Fibroblast of lung (primary cell): ENCODE results near the gene SLC7A5. TPM values are rescaled to one million over a fixed set of nuclear protein-coding genes. Genes with fewer than 3 reads are reported as not detected.
A peak's percentile ranks its signal among the peaks of the same experiment; 100 is the strongest.

Source experiments
- DNase-seq, 2 donors: peaks; one replicate each; pipeline versions ENCODE4 v3.0.0 to v3.0.0-alpha.2; 2010; ENCODE audit warnings: low read depth in 2 of 2
- H2AFZ ChIP-seq: 2 replicates; pipeline ENCODE4 v1.5.1; 2012; ENCODE audit warnings: low read length, control low read depth, inconsistent platforms
- H3K27ac ChIP-seq: 2 replicates; pipeline ENCODE4 v1.5.1; 2011; ENCODE audit warnings: low read length, control low read depth; ENCODE audit not compliant: insufficient read depth
- H3K27me3 ChIP-seq: 2 replicates; pipeline ENCODE4 v1.5.1; 2011; ENCODE audit warnings: mild to moderate bottlenecking, low read length; ENCODE audit not compliant: control insufficient read depth, insufficient read depth
- H3K36me3 ChIP-seq: 2 replicates; pipeline ENCODE4 v1.5.1; 2011; ENCODE audit warnings: low read length; ENCODE audit not compliant: control insufficient read depth, insufficient read depth
- H3K4me1 ChIP-seq: 2 replicates; pipeline ENCODE4 v1.5.1; 2011; ENCODE audit warnings: low read length; ENCODE audit not compliant: control insufficient read depth, insufficient read depth; ENCODE audit errors: extremely low read depth
- H3K4me2 ChIP-seq: 2 replicates; pipeline ENCODE4 v1.5.1; 2011; ENCODE audit warnings: low read length, control low read depth; ENCODE audit not compliant: insufficient read depth; ENCODE audit errors: extremely low read depth
- H3K4me3 ChIP-seq, 4 experiments: fragments of 200-600 bp in 1 of 4; sonication (generic) in 1 of 4; replicated peaks in 1 of 4; 2 replicates each; pipeline ENCODE4 v1.5.1; 2011 to 2016; ENCODE audit warnings: low read length in 4 of 4, low read depth in 3 of 4, mild to moderate bottlenecking in 3 of 4, control low read depth in 2 of 4, inconsistent platforms in 1 of 4, mixed read lengths in 1 of 4; ENCODE audit not compliant: insufficient read depth in 1 of 4; ENCODE audit errors: control extremely low read depth in 1 of 4
- H3K79me2 ChIP-seq: 2 replicates; pipeline ENCODE4 v1.5.1; 2012; ENCODE audit warnings: mild to moderate bottlenecking, low read length, inconsistent platforms; ENCODE audit not compliant: control insufficient read depth, insufficient read depth
- H3K9ac ChIP-seq: 2 replicates; pipeline ENCODE4 v1.5.1; 2011; ENCODE audit warnings: mild to moderate bottlenecking, low read length, control low read depth; ENCODE audit not compliant: insufficient read depth
- H3K9me3 ChIP-seq: 2 replicates; pipeline ENCODE4 v1.5.1; 2012; ENCODE audit warnings: low read depth, low read length; ENCODE audit not compliant: control insufficient read depth, insufficient read depth
- H4K20me1 ChIP-seq: 2 replicates; pipeline ENCODE4 v1.5.1; 2011; ENCODE audit warnings: low read length; ENCODE audit not compliant: control insufficient read depth, insufficient read depth; ENCODE audit errors: extremely low read depth
- EZH2 ChIP-seq: IDR thresholded peaks from 2 replicates; pipeline ENCODE4 v1.5.1; 2012; ENCODE audit warnings: low read length, control low read depth, mild to moderate bottlenecking; ENCODE audit errors: missing control alignments
- polyA plus RNA-seq, 2 donors: library from polyadenylated mRNA; depleted of rRNA in 1 of 2; stranded (reverse) in 1 of 2; unstranded in 1 of 2; fragments of >200 nt; gene quantifications; 2 replicates each; pipeline ENCODE4 v1.2.1, GENCODE V29; 2011 to 2012; ENCODE audit warnings: missing spikeins in 1 of 2
- total RNA-seq: library from RNA; depleted of rRNA; stranded (reverse); fragments of >200 nt; gene quantifications from 2 replicates; pipeline ENCODE4 v1.2.1, GENCODE V29; 2014
- TF ChIP-seq, protein P1 (sequence below), 2 donors: IDR thresholded peaks in 1 of 2; conservative IDR thresholded peaks in 1 of 2; 1 replicate in 1 of 2; 2 replicates in 1 of 2; pipeline ENCODE4 v1.5.1; 2011 to 2012; ENCODE audit warnings: low read length in 2 of 2, control low read depth in 1 of 2, inconsistent platforms in 1 of 2, low read depth in 1 of 2, mild to moderate bottlenecking in 1 of 2

SLC7A5 gene
- total and polyA plus RNA-seq, 2 donors (not counting 1 experiment from before 2014, with no cell fraction given): 5.2 to 38.3 TPM

- no peaks in the 10 kb centered on the region for H3K36me3 ChIP-seq
- no peaks in the 10 kb centered on the region for H3K9me3 ChIP-seq
- DNase-seq: no peak
- H4K20me1 ChIP-seq: no peaks in the 10 kb centered on the region
- H3K4me1 ChIP-seq: peaks cover 6% of the 10 kb centered on the region
- TF ChIP-seq, protein P1, sequence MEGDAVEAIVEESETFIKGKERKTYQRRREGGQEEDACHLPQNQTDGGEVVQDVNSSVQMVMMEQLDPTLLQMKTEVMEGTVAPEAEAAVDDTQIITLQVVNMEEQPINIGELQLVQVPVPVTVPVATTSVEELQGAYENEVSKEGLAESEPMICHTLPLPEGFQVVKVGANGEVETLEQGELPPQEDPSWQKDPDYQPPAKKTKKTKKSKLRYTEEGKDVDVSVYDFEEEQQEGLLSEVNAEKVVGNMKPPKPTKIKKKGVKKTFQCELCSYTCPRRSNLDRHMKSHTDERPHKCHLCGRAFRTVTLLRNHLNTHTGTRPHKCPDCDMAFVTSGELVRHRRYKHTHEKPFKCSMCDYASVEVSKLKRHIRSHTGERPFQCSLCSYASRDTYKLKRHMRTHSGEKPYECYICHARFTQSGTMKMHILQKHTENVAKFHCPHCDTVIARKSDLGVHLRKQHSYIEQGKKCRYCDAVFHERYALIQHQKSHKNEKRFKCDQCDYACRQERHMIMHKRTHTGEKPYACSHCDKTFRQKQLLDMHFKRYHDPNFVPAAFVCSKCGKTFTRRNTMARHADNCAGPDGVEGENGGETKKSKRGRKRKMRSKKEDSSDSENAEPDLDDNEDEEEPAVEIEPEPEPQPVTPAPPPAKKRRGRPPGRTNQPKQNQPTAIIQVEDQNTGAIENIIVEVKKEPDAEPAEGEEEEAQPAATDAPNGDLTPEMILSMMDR (conservative IDR thresholded peaks at IDR 0.05 in 1 of 2, IDR thresholded peaks at IDR 0.05 in 1 of 2; ENCODE audit: low read depth in 1 of 2, low read length in 2 of 2): no peak
- TF ChIP-seq EZH2: no peak
- no peak overlapping the region for H3K4me3 ChIP-seq
- H3K4me2 ChIP-seq: no peak overlapping the region
- H2AFZ ChIP-seq: no peak overlapping the region
- no peaks in the 10 kb centered on the region for H3K79me2 ChIP-seq
- H3K27me3 ChIP-seq: peaks cover 11% of the 10 kb centered on the region
- no peak overlapping the region for H3K27ac ChIP-seq
- no peak overlapping the region for H3K9ac ChIP-seq
Measured at GRCh38 chr16:87794485-87795078, 74.7 kb downstream of the SLC7A5 start.

DNA sequence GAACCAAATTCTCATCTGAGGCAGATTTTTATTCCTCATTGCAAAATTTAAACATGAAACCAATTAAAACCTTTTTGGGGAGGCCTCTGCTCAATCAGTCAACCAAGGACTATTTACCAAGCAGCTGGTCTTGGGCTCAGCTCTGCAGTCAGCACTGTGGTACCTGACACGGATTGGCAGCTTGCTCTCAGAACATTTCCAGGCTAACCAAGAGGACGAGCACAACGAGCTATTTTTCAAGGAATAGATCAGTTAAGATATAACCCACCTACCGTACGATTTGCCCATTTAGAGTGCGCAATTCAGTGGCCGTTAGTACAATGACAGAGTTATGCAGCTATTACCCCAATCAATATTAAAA, 77.1 kb downstream of the SLC7A5 start:
- no peak overlapping the region for H3K4me3 ChIP-seq
- H3K4me1 ChIP-seq: peaks cover 7% of the 10 kb centered on the region
- no peak overlapping the region for H3K4me2 ChIP-seq
- no peaks in the 10 kb centered on the region for H3K9me3 ChIP-seq
- H3K36me3 ChIP-seq: no peaks in the 10 kb centered on the region
- H2AFZ ChIP-seq: no peak overlapping the region
- no peak overlapping the region for H3K27ac ChIP-seq
- TF ChIP-seq EZH2: no peak
- TF ChIP-seq, protein P1 (conservative IDR thresholded peaks at IDR 0.05 in 1 of 2, IDR thresholded peaks at IDR 0.05 in 1 of 2; ENCODE audit: low read depth in 1 of 2, low read length in 2 of 2): no peak
- no peak for DNase-seq
- H4K20me1 ChIP-seq: no peaks in the 10 kb centered on the region
- H3K79me2 ChIP-seq: no peaks in the 10 kb centered on the region
- peaks cover 11% of the 10 kb centered on the region for H3K27me3 ChIP-seq
- no peak overlapping the region for H3K9ac ChIP-seq

- H3K36me3 ChIP-seq: no peaks in the 10 kb centered on the region
- DNase-seq: no peak
- peaks cover 11% of the 10 kb centered on the region for H3K27me3 ChIP-seq
- H3K79me2 ChIP-seq: no peaks in the 10 kb centered on the region
- no peaks in the 10 kb centered on the region for H4K20me1 ChIP-seq
- peaks cover 7% of the 10 kb centered on the region for H3K4me1 ChIP-seq
- no peak overlapping the region for H3K9ac ChIP-seq
- H2AFZ ChIP-seq: no peak overlapping the region
- no peak overlapping the region for H3K4me3 ChIP-seq
- TF ChIP-seq EZH2: no peak
- TF ChIP-seq, protein P1 (conservative IDR thresholded peaks at IDR 0.05 in 1 of 2, IDR thresholded peaks at IDR 0.05 in 1 of 2; ENCODE audit: low read depth in 1 of 2, low read length in 2 of 2): no peak
- H3K27ac ChIP-seq: peak overlapping the region; percentile 73
- no peaks in the 10 kb centered on the region for H3K9me3 ChIP-seq
- H3K4me2 ChIP-seq: peak overlapping the region; percentile 35
Measured at GRCh38 chr16:87791295-87792204, 77.8 kb downstream of the SLC7A5 start.
